Fibroblast of mammary gland (primary cell): Measurements from ENCODE around the gene FHOD3.

Experiments used
- DNase-seq: peaks from one replicate; pipeline ENCODE4 v3.0.0-alpha.2; 2010; ENCODE audit warnings: low read depth
- H3K4me3 ChIP-seq: 2 replicates; pipeline ENCODE4 v1.5.1; 2011; ENCODE audit warnings: low read depth, mild to moderate bottlenecking, low read length, moderate library complexity; ENCODE audit not compliant: control insufficient read depth
- TF ChIP-seq, protein P1 (sequence below): conservative IDR thresholded peaks from 2 replicates; pipeline ENCODE4 v1.5.1; 2011; ENCODE audit warnings: low read depth, low read length, inconsistent platforms; ENCODE audit not compliant: control insufficient read depth, insufficient read depth

FHOD3 gene

DNA sequence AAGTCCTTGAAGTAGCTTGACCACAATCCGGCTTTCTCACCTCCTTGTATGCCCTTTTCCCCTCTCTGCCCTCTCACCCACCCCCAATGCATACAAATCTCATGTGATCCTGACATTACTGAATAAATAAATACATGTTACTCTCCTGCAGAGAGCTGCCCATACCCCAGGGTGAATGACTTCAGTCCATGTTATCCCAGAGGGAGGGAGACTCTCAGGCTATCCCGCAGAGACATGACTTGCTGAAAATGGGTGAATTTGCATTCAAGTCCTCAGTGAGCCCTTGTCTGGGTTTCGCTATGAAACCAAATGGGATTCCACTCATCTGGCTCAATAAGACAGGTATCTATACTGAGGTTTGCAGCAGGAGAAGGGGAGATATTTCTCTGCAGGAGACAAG, 168.5 kb downstream of the FHOD3 start:
- DNase-seq = no peak
- no peak overlapping the region for H3K4me3 ChIP-seq
- TF ChIP-seq, protein P1, sequence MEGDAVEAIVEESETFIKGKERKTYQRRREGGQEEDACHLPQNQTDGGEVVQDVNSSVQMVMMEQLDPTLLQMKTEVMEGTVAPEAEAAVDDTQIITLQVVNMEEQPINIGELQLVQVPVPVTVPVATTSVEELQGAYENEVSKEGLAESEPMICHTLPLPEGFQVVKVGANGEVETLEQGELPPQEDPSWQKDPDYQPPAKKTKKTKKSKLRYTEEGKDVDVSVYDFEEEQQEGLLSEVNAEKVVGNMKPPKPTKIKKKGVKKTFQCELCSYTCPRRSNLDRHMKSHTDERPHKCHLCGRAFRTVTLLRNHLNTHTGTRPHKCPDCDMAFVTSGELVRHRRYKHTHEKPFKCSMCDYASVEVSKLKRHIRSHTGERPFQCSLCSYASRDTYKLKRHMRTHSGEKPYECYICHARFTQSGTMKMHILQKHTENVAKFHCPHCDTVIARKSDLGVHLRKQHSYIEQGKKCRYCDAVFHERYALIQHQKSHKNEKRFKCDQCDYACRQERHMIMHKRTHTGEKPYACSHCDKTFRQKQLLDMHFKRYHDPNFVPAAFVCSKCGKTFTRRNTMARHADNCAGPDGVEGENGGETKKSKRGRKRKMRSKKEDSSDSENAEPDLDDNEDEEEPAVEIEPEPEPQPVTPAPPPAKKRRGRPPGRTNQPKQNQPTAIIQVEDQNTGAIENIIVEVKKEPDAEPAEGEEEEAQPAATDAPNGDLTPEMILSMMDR = no peak

DNA sequence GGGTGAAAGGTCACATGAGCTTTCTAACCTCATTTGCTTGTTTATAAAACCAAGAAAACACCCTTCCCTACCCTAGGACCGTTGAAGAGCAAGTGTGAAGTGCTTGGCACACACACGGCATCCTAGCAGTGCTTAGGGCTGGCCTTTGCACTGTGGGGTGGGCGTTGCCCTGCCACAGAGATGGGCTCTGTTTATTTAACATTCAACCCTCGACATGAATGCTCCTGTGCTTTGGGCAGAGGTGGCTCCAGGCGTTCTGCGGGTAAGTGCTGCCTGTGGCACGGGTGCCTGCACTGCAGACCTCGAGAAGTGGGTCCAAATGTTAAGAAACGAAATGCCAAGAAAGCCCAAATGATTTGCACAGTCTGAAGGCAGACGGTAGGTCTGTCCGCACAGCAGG, 170.1 kb downstream of the FHOD3 start:
- DNase-seq = no peak
- no peak overlapping the region for H3K4me3 ChIP-seq
- TF ChIP-seq, protein P1 = no peak

DNA sequence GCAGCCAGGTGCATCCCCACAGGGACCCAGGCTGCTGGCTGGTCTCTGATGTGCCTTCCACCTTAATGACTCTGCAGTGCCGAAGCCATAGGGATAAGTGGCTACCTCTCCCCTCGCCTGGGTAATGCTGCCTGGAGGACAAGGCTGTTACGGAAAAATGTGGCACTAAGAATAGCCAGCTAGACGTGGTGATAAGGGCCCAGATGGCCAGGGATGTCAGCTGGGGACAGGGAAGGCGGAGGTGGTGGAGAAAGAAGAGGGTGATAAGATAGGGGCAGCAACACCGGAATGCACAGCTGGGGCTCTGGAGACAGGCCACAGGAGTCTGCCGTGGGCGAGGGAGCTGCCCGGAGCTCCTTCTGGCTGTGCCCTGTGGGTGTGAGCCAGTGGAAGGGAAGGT, 170.6 kb downstream of the FHOD3 start:
- TF ChIP-seq, protein P1 = no peak
- DNase-seq = no peak
- no peak overlapping the region for H3K4me3 ChIP-seq

DNA sequence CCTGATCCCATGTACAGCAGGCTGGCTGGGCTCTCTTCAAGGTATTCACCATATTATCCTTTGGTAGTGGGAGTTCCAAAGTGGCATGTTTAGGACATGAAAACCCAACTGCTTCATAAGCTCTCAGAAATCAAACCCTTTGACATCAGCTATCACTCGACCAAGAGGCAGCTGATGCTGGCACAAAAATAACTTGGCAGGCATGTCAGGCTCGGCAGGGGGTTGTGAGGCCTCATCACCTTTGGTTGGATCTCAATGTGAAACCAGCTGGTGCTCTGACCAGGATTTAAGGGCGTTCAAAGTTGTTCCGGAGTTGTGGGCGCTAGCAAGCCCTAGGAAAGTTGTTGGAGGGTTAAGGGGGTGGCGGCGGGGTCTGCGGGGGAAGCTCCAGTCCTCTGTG, 171.9 kb downstream of the FHOD3 start:
- TF ChIP-seq, protein P1 = no peak
- H3K4me3 ChIP-seq = no peak overlapping the region
- no peak for DNase-seq

DNA sequence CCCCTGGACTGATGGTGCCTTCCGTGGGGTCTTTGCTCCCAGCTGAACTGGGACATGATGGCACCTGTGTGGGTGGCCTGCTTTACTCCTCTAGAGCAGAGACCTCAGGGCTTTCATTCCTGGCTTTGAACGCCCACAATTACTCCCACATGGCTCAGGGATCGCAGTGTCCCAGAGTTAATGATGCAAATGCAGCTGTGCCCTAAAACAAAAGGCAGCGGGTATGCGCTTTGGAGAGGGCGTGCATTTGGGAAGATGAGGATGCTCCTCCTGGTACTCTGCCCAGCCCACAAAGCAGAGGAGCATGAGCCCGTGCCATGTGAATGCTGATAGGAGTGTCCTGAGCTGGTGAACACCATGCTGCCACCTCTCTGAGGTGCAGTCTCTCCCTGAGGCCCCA, 173.4 kb downstream of the FHOD3 start:
- no peak overlapping the region for H3K4me3 ChIP-seq
- TF ChIP-seq, protein P1 = no peak
- no peak for DNase-seq

DNA sequence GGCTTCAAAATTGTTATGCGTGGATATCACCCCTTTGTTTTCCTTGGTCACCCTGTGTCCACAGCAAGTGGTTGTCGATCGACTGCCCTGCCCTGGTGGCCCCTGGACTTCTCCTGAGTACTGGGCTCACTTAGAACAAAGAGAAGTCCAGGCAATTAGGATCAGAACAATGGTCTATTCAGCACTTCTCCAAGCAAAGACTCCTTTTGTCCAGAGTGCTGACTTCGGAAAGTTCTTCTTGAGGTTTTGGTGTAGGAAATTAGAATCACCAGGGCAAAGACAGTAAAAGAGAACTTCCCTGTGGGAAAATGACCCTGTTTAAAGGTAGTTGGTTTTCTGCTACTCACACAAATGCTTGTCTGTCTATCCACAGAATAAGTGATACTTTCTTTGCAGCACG, 173.9 kb downstream of the FHOD3 start:
- no peak overlapping the region for H3K4me3 ChIP-seq
- TF ChIP-seq, protein P1 = no peak
- DNase-seq = no peak

DNA sequence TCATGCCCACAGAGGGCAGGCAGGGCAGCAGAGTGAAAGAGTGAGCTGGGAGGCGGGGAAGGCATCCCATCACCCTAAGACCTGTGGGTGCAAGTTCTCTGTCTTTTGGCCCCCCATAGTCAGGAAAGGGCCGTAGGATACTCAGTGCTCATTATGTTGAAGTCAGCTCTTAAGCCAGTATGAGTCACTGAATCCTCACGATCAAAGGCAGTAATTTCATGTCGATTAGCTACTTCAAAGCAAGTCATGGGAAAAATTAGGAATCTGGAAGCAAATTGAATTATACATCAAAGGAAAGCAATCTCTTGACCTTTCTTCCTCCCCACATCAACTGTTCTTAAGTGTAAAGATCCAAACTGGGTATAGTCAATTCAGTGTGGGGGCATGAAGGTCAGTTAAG, 178.9 kb downstream of the FHOD3 start:
- no peak overlapping the region for H3K4me3 ChIP-seq
- peak; percentile 12 for DNase-seq
- TF ChIP-seq, protein P1 = no peak
